GM12878 (cell line): ENCODE results near the gene RIPPLY1. TPM values are rescaled to one million over a fixed set of nuclear protein-coding genes. Genes with fewer than 3 reads are reported as not detected.

Experiments used
- ATAC-seq: fragments of 200-7000 bp; cut with Tn5 transposase; 3 replicates; pipeline ENCODE4 v1.9.1; 2020; ENCODE audit warnings: mild to moderate bottlenecking, moderate library complexity
- BruUV-seq: library from RNA; stranded (reverse); fragments of 400-500 nt; replicated peaks from 2 replicates; lab custom pipeline; 2021; lab: Mats Ljungman, UMichigan
- CTCF ChIA-PET: fragments of 300-600 bp; sonication (Branson Sonifier 250); formaldehyde crosslinking; extraction: SDS; loops from one replicate; lab custom pipeline; 2021; ENCODE audit warnings: inconsistent platforms; lab: Yijun Ruan, JAX
- POLR2A ChIA-PET: fragments of 350-600 bp; formaldehyde crosslinking; extraction: SDS; loops from one replicate; lab custom pipeline; 2021; ENCODE audit warnings: inconsistent platforms; lab: Charles Lee
- RAD21 ChIA-PET: fragments of 300-600 bp; sonication (Branson Sonifier 250); formaldehyde crosslinking; loops from one replicate; lab custom pipeline; 2023; ENCODE audit warnings: antibody characterized with exemption; ENCODE audit not compliant: unreplicated experiment; lab: Charles Lee
- SMC1A ChIA-PET: fragments of 300-600 bp; sonication (Branson Sonifier 250); formaldehyde crosslinking; loops from one replicate; lab custom pipeline; 2023; ENCODE audit not compliant: unreplicated experiment, uncharacterized antibody; lab: Charles Lee
- DNase-seq: peaks from one replicate; pipeline ENCODE4 v3.0.0-alpha.2; 2011; ENCODE audit warnings: low read depth, low spot score
- FAIRE-seq: peaks from 3 replicates; lab custom pipeline; 2011; peaks lifted over from hg19 to GRCh38; lab: Jason Lieb, UNC
- H2AFZ ChIP-seq: 2 replicates; pipeline ENCODE4 v1.6.0; 2011; ENCODE audit warnings: low read depth, low read length, control low read depth; ENCODE audit not compliant: control insufficient read depth
- H3K27ac ChIP-seq: 2 replicates; pipeline ENCODE4 v1.5.1; 2011; ENCODE audit warnings: control low read depth; ENCODE audit not compliant: control insufficient read depth, insufficient read depth
- H3K27me3 ChIP-seq, 2 experiments: replicated peaks in 1 of 2; 2 replicates each; pipeline versions ENCODE4 v1.6.0 to v1.6.1; 2011; ENCODE audit warnings: low read length in 1 of 2; ENCODE audit not compliant: control insufficient read depth in 2 of 2, insufficient read depth in 2 of 2
- H3K36me3 ChIP-seq, 2 experiments: 2 replicates each; pipeline ENCODE4 v1.5.1; 2011; ENCODE audit warnings: low read length in 1 of 2; ENCODE audit not compliant: control insufficient read depth in 2 of 2, insufficient read depth in 2 of 2
- H3K4me1 ChIP-seq: 2 replicates; pipeline ENCODE4 v1.6.1; 2011; ENCODE audit warnings: mild to moderate bottlenecking, low read length, moderate library complexity, mixed read lengths; ENCODE audit not compliant: control insufficient read depth, insufficient read depth
- H3K4me2 ChIP-seq: 2 replicates; pipeline ENCODE4 v1.6.0; 2011; ENCODE audit warnings: control low read depth; ENCODE audit not compliant: control insufficient read depth, insufficient read depth
- H3K4me3 ChIP-seq: fragments of 200-600 bp; sonication (generic); 2 replicates; pipeline ENCODE4 v1.5.1; 2016
- H3K79me2 ChIP-seq: 2 replicates; pipeline ENCODE4 v1.6.0; 2011; ENCODE audit warnings: low read length; ENCODE audit not compliant: control insufficient read depth, insufficient read depth
- H3K9ac ChIP-seq: 2 replicates; pipeline ENCODE4 v1.8.0; 2011; ENCODE audit warnings: low read length, control low read depth, mixed read lengths; ENCODE audit not compliant: control insufficient read depth, insufficient read depth
- H3K9me3 ChIP-seq: replicated peaks from 3 replicates; pipeline ENCODE4 v1.5.1; 2011; ENCODE audit warnings: mild to moderate bottlenecking, low read length; ENCODE audit not compliant: control insufficient read depth, insufficient read depth
- H4K20me1 ChIP-seq: 2 replicates; pipeline ENCODE4 v1.6.0; 2011; ENCODE audit not compliant: control insufficient read depth, insufficient read depth
- CBFB ChIP-seq: IDR thresholded peaks from 2 replicates; pipeline ENCODE4 v1.6.1; 2016; ENCODE audit warnings: antibody characterized with exemption, low read depth
- CREM ChIP-seq: IDR thresholded peaks from 2 replicates; pipeline ENCODE4 v1.6.1; 2014; ENCODE audit warnings: antibody characterized with exemption, low read depth
- LARP7 ChIP-seq: fragments of 450-650 bp; IDR thresholded peaks from 2 replicates; pipeline ENCODE4 v1.6.1; 2017; ENCODE audit warnings: mild to moderate bottlenecking
- TBL1XR1 ChIP-seq: IDR thresholded peaks from 2 replicates; pipeline ENCODE4 v1.6.1; 2012; ENCODE audit warnings: low read depth, low read length, improper control_type of control experiment
- TCF12 ChIP-seq: IDR thresholded peaks from 2 replicates; pipeline ENCODE4 v1.6.1; 2011; ENCODE audit warnings: low read depth, mild to moderate bottlenecking, low read length
- USF1 ChIP-seq: IDR thresholded peaks from 2 replicates; pipeline ENCODE4 v1.6.1; 2011; ENCODE audit warnings: borderline replicate concordance, low read depth, mild to moderate bottlenecking, moderate library complexity, mixed read lengths, low read length; ENCODE audit not compliant: insufficient read depth; ENCODE audit errors: extremely low read length
- WGBS: methylation state at CpG from one replicate; pipeline ENCODE4 v1.1.6; 2016; ENCODE audit warnings: low lambda C conversion rate; ENCODE audit not compliant: insufficient replicate concordance, insufficient coverage; ENCODE audit errors: missing lambda C conversion rate; 5-methylcytosine and 5-hydroxymethylcytosine counted together
- in situ Hi-C: fragments of 300-500 bp; cut with MboI; formaldehyde crosslinking; loops from 9 replicates; pipeline ENCODE4 v1.14.3; 2018; ENCODE audit warnings: mixed read lengths
- intact Hi-C: fragments of 100-400 bp; cut with micrococcal nuclease; formaldehyde crosslinking; loops from one replicate; pipeline ENCODE4 v1.14.2; 2022; ENCODE audit not compliant: unreplicated experiment
- polyA plus RNA-seq, 11 experiments: library from polyadenylated mRNA; depleted of rRNA in 4 of 11; unstranded in 6 of 11; stranded (reverse) in 5 of 11; fragments of >200 nt; fragmentation: Nextera tagmentation in 4 of 11; fragmentation: Illumina TruSeq in 1 of 11; extraction: Ambion mirVana in 4 of 11; extraction: Trizol in 1 of 11; gene quantifications; 1 replicate in 1 of 11; 2 replicates in 10 of 11; pipeline versions ENCODE4 v1.2.1 to v1.2.3, GENCODE V29; 2011 to 2016; ENCODE audit warnings: inconsistent platforms in 2 of 11, missing spikeins in 2 of 11, low read depth in 1 of 11
- total RNA-seq, 4 experiments: library from RNA; depleted of rRNA in 3 of 4; stranded (reverse); fragments of >200 nt in 3 of 4; fragmentation: Illumina TruSeq in 1 of 4; extraction: Trizol in 1 of 4; gene quantifications; 2 replicates each; pipeline versions ENCODE4 v1.2.1 to v1.2.3, GENCODE V29; 2013 to 2021

The RIPPLY1 gene
- total and polyA plus RNA-seq, 10 of the 15 experiments (the other 5 are each of a cell fraction or from before 2014, with no cell fraction given) = not detected

- no peak for FAIRE-seq
- POLR2A ChIA-PET = no interaction called here
- Histone ChIP-seq H3K27ac (no peak overlapping the region), H4K20me1 (no peaks in the 10 kb centered on the region), H3K4me3 (no peak overlapping the region), H3K9me3 (no peaks in the 10 kb centered on the region), H3K4me2 (no peak overlapping the region), H3K27me3 (no peaks in the 10 kb centered on the region), H3K79me2 (no peaks in the 10 kb centered on the region), H3K4me1 (no peaks in the 10 kb centered on the region), H3K9ac (no peak overlapping the region), H2AFZ (no peak overlapping the region), H3K36me3 (no peaks in the 10 kb centered on the region)
- no peak for DNase-seq
- SMC1A ChIA-PET = no interaction called here
- no peak for ATAC-seq
- intact Hi-C loops (no loop called here), in situ Hi-C loops (no loop called here)
- CTCF ChIA-PET = interaction anchor here (1.1 kb wide), 1 partner anchor 23 kb away, joined by 3 read pairs; no protein-coding TSS in a partner anchor
- whole genome bisulfite sequencing = 33% methylated on average over 2 of the region's 2 CpGs
- no peak for TF ChIP-seq CBFB
- RAD21 ChIA-PET = no interaction called here
- BruUV-seq = no TSS peak
Measured at GRCh38 chrX:106921637-106922036, 18.5 kb upstream of the RIPPLY1 start.

GRCh38 chrX:106919932-106920452 is 16.9 kb upstream of the RIPPLY1 start, which contains the start of gene CLDN2:
CLDN2 (plus strand) TSS chrX:106920402; CDS start chrX:106928229, 7,827 bp downstream.
- no peak for DNase-seq
- no peaks in the 10 kb centered on the region for H3K79me2 ChIP-seq
- TF ChIP-seq TBL1XR1 = no peak
- TF ChIP-seq USF1 = no peak
- TF ChIP-seq CREM = no peak
- TF ChIP-seq LARP7 = no peak
- TF ChIP-seq TCF12 = no peak
- TF ChIP-seq, all 136 proteins: peak for 0
- Histone ChIP-seq H3K9ac (no peak within 1 kb of the TSS), H2AFZ (no peak within 1 kb of the TSS), H3K36me3 (no peaks in the 10 kb centered on the region), H3K4me1 (no peaks in the 10 kb centered on the region), H3K9me3 (no peaks in the 10 kb centered on the region), H4K20me1 (no peaks in the 10 kb centered on the region), H3K4me2 (no peak within 1 kb of the TSS), H3K27ac (no peak within 1 kb of the TSS), H3K27me3 (0 out of 4 replicates have a peak, but pooled peaks cover 0 to 3% of the 10 kb centered on the region in 2 experiments), H3K4me3 (no peak within 1 kb of the TSS)
- SMC1A ChIA-PET = no interaction called here
- intact Hi-C loops (no loop called here), in situ Hi-C loops (no loop called here)
- POLR2A ChIA-PET = no interaction called here
- RAD21 ChIA-PET = no interaction called here
- ATAC-seq (no peak), FAIRE-seq (no peak)
- CTCF ChIA-PET = no interaction called here
- no TSS peak for BruUV-seq
- 0% methylated on average over 2 of the region's 2 CpGs for WGBS
